ENCODE data around the gene PGM2. TPM values are rescaled to one million over a fixed set of nuclear protein-coding genes. Genes with fewer than 3 reads are reported as not detected.

The PGM2 gene
- polyA plus RNA-seq, 2 donors = 21.0 to 57.3 TPM

DNA sequence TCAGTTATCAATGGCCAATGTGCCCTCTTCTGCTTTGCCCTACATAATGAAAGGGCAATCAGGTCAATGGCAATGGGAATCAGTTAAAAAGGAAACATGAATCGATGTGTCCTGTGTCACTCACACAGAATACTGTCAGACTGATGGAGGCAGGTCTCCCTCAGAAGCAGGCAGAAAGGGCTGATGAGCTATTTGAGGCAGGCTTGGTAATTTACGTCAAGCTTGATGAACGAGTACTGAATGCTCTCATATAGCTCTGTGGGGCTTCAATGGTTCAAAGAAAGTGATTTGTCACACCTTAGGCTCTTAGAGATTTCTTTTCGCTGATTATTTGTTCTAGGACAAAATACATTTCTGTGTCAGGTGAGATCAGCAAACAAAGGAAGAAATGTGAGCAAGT, 41.8 kb downstream of the PGM2 start:
- no peaks in the 10 kb centered on the region for H3K4me1 ChIP-seq (ENCODE audit: control insufficient read depth in 2 of 2, insufficient read depth in 2 of 2, low read length in 1 of 2)
- H3K27ac ChIP-seq (ENCODE audit: low read depth in 2 of 2, low read length in 1 of 2) = no peak overlapping the region
- WGBS, 2 donors = 83 to 87% methylated on average over 4 of the region's 4 CpGs
- no peak overlapping the region for H3K4me3 ChIP-seq (ENCODE audit: low read depth in 1 of 2, low read length in 2 of 2)
- no peaks in the 10 kb centered on the region for H3K27me3 ChIP-seq (ENCODE audit: control insufficient read depth in 1 of 2, insufficient read depth in 2 of 2, low read length in 2 of 2)
- H3K9me3 ChIP-seq (ENCODE audit: control insufficient read depth in 2 of 2, insufficient read depth in 1 of 2, low read depth in 1 of 2, low read length in 1 of 2) = no peaks in the 10 kb centered on the region
- H3K36me3 ChIP-seq (ENCODE audit: control insufficient read depth in 2 of 2, insufficient read depth in 2 of 2, low read length in 1 of 2) = peaks cover 0 to 5% of the 10 kb centered on the region in 2 donors

DNA sequence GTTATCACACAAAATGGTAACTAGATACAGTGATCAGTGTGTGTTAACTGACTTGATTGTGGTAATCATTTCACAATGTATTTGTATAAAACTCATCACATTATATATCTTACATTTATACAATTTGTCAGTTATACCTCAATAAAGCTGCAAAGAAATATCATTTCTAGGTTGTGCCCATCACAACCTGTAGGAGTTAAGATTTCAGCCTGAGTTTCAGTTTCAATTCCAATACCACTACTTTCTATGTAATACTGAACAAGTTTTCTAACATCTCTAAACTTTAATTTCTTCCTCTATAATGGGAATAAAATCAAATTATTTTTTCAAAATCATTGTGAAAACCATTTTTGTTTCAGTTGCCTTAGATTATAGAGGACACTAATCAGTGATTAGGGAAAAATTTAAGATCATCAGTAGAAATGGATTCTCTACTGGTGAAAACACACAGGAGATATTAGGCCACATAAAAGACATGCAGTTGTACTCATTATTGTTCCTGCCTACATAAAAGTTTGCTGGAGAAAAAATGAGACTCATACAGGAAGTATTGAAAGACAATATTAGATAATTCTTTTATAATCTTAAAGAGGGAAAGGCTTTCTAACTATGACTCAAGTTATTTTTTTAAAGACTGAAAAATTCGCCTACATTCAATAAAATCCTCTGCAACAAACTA, 46.0 kb downstream of the PGM2 start:
- WGBS, 2 donors = 76 to 85% methylated on average over 1 of the region's 1 CpG
- no peaks in the 10 kb centered on the region for H3K9me3 ChIP-seq (ENCODE audit: control insufficient read depth in 2 of 2, insufficient read depth in 1 of 2, low read depth in 1 of 2, low read length in 1 of 2)
- H3K4me3 ChIP-seq (ENCODE audit: low read depth in 1 of 2, low read length in 2 of 2) = no peak overlapping the region
- no peak overlapping the region for H3K27ac ChIP-seq (ENCODE audit: low read depth in 2 of 2, low read length in 1 of 2)
- no peaks in the 10 kb centered on the region for H3K4me1 ChIP-seq (ENCODE audit: control insufficient read depth in 2 of 2, insufficient read depth in 2 of 2, low read length in 1 of 2)
- peaks cover 0 to 3% of the 10 kb centered on the region in 2 donors for H3K36me3 ChIP-seq (ENCODE audit: control insufficient read depth in 2 of 2, insufficient read depth in 2 of 2, low read length in 1 of 2)
- no peaks in the 10 kb centered on the region for H3K27me3 ChIP-seq (ENCODE audit: control insufficient read depth in 1 of 2, insufficient read depth in 2 of 2, low read length in 2 of 2)

DNA sequence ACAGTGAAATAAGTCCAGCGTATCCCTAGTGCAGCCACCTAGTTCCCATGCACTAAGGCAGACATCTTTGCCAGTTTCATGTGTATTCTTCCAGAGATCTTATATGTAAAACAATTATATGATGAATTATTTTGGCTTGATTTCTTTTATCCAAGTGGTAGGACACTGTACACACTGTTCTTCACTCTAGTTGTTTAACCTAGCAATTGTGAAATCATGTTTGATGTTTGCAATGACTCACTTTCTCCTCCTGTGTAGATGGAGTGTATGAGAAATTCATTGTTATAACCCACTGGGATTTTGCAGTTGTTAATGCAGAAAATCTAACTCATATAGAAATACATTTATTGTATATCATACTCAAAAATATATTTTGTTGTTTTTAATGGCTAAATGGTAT, 46.9 kb downstream of the PGM2 start:
- no peaks in the 10 kb centered on the region for H3K27me3 ChIP-seq (ENCODE audit: control insufficient read depth in 1 of 2, insufficient read depth in 2 of 2, low read length in 2 of 2)
- WGBS, 2 donors = 60 to 73% methylated on average over 1 of the region's 1 CpG
- no peaks in the 10 kb centered on the region for H3K36me3 ChIP-seq (ENCODE audit: control insufficient read depth in 2 of 2, insufficient read depth in 2 of 2, low read length in 1 of 2)
- H3K4me1 ChIP-seq (ENCODE audit: control insufficient read depth in 2 of 2, insufficient read depth in 2 of 2, low read length in 1 of 2) = no peaks in the 10 kb centered on the region
- H3K27ac ChIP-seq (ENCODE audit: low read depth in 2 of 2, low read length in 1 of 2) = no peak overlapping the region
- H3K9me3 ChIP-seq (ENCODE audit: control insufficient read depth in 2 of 2, insufficient read depth in 1 of 2, low read depth in 1 of 2, low read length in 1 of 2) = no peaks in the 10 kb centered on the region
- no peak overlapping the region for H3K4me3 ChIP-seq (ENCODE audit: low read depth in 1 of 2, low read length in 2 of 2)

DNA sequence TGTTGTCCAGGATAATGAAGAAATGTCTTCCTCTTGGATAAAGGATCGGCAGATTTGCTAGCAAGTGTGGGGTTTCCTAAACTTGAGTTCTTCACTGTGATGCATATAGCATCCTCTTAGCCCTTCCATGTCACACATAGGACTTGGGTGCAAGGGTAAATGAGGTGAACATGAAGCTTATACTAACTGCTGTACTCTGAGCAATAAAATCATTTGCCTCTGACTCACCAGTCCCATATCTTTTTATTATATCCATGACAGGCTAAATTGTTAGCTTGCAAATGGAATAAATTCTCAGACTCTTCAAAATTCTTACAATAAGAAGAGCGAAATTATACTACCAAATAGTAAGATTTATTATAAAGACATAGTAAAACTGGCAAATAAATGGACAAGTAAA, 49.7 kb downstream of the PGM2 start:
- Histone ChIP-seq H3K36me3 (ENCODE audit: control insufficient read depth in 2 of 2, insufficient read depth in 2 of 2, low read length in 1 of 2) (no peaks in the 10 kb centered on the region), H3K4me1 (ENCODE audit: control insufficient read depth in 2 of 2, insufficient read depth in 2 of 2, low read length in 1 of 2) (no peaks in the 10 kb centered on the region), H3K4me3 (ENCODE audit: low read depth in 1 of 2, low read length in 2 of 2) (no peak overlapping the region), H3K27ac (ENCODE audit: low read depth in 2 of 2, low read length in 1 of 2) (no peak overlapping the region), H3K9me3 (ENCODE audit: control insufficient read depth in 2 of 2, insufficient read depth in 1 of 2, low read depth in 1 of 2, low read length in 1 of 2) (no peaks in the 10 kb centered on the region), H3K27me3 (ENCODE audit: control insufficient read depth in 1 of 2, insufficient read depth in 2 of 2, low read length in 2 of 2) (no peaks in the 10 kb centered on the region)
- 86 to 92% methylated on average over 2 of the region's 2 CpGs for WGBS, 2 donors

DNA sequence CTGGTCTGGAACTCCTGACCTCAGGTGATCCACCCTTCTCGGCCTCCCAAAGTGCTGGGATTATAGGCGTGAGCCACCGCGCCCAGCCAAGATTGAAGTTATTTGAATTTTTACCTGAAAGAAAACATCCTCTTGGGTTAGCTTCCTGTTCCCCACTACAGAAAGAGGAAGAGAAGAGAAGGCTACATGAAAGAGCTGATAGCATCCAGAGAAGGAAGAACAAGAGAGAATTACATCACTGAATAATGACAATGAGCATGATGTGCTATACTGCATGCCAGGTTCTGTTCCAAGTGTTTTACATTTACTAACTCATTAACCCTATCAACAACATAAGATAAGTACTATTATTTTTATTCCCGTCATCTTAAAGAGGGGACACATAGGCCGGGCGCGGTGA, 52.9 kb downstream of the PGM2 start:
- Histone ChIP-seq H3K9me3 (ENCODE audit: control insufficient read depth in 2 of 2, insufficient read depth in 1 of 2, low read depth in 1 of 2, low read length in 1 of 2) (no peaks in the 10 kb centered on the region), H3K4me3 (ENCODE audit: low read depth in 1 of 2, low read length in 2 of 2) (no peak overlapping the region), H3K36me3 (ENCODE audit: control insufficient read depth in 2 of 2, insufficient read depth in 2 of 2, low read length in 1 of 2) (no peaks in the 10 kb centered on the region), H3K27ac (ENCODE audit: low read depth in 2 of 2, low read length in 1 of 2) (no peak overlapping the region), H3K27me3 (ENCODE audit: control insufficient read depth in 1 of 2, insufficient read depth in 2 of 2, low read length in 2 of 2) (no peaks in the 10 kb centered on the region), H3K4me1 (ENCODE audit: control insufficient read depth in 2 of 2, insufficient read depth in 2 of 2, low read length in 1 of 2) (no peaks in the 10 kb centered on the region)
- 93 to 94% methylated on average over 8 of the region's 8 CpGs for WGBS, 2 donors

DNA sequence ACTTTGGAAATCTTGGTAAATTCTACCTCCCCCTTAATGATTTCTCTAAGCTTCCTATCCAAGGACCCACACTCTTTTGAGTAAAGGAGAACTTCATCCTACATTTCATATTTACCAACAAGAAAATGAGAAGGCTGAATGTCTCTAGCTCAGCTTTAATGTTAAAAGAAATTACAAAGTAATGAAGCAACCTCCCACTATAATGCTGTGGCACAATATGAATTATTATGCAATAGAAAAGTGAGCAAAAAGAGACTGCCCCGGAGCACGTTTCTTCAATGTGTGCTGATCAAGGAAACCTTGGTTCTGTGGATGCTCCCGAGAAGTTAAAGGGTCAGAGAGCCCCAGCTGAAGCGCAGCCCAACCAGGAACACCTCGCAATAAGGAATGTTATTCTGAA, 55.3 kb downstream of the PGM2 start:
- no peaks in the 10 kb centered on the region for H3K27me3 ChIP-seq (ENCODE audit: control insufficient read depth in 1 of 2, insufficient read depth in 2 of 2, low read length in 2 of 2)
- no peak overlapping the region for H3K27ac ChIP-seq (ENCODE audit: low read depth in 2 of 2, low read length in 1 of 2)
- no peak overlapping the region for H3K4me3 ChIP-seq (ENCODE audit: low read depth in 1 of 2, low read length in 2 of 2)
- no peaks in the 10 kb centered on the region for H3K9me3 ChIP-seq (ENCODE audit: control insufficient read depth in 2 of 2, insufficient read depth in 1 of 2, low read depth in 1 of 2, low read length in 1 of 2)
- H3K36me3 ChIP-seq (ENCODE audit: control insufficient read depth in 2 of 2, insufficient read depth in 2 of 2, low read length in 1 of 2) = no peaks in the 10 kb centered on the region
- 81 to 86% methylated on average over 5 of the region's 5 CpGs for WGBS, 2 donors
- H3K4me1 ChIP-seq (ENCODE audit: control insufficient read depth in 2 of 2, insufficient read depth in 2 of 2, low read length in 1 of 2) = no peaks in the 10 kb centered on the region

DNA sequence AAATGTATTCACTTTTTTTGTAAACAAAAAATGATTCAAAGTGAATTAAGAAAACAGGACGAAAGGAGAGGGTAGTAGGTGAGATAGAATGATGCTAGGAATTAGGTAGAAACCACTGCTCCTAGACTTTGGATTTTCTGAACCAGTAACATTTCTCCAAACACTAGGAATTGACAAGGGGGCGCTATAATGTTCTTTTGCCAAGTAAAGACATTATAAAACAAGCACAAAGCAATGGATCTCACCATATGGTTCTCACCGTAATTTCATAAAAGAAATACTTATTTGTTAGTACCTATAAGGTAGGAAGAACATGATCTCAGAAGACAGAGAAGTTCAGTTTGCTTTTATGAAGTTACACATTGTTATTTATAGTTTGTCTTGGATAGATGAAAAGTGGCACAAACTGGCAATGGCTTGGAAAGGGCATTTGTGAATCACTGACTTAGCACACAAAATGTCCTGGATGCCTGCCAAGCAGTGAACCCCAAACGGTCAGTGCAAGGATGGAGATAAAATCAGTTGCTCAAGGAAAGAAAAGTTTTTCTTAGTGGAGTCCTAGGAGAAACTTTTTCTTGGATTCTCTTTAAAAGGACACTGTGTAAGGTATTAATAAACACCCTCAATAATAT, 56.3 kb downstream of the PGM2 start:
- H3K27me3 ChIP-seq (ENCODE audit: control insufficient read depth in 1 of 2, insufficient read depth in 2 of 2, low read length in 2 of 2) = no peaks in the 10 kb centered on the region
- H3K9me3 ChIP-seq (ENCODE audit: control insufficient read depth in 2 of 2, insufficient read depth in 1 of 2, low read depth in 1 of 2, low read length in 1 of 2) = no peaks in the 10 kb centered on the region
- no peak overlapping the region for H3K27ac ChIP-seq (ENCODE audit: low read depth in 2 of 2, low read length in 1 of 2)
- 46 to 51% methylated on average over 4 of the region's 4 CpGs for WGBS, 2 donors
- no peaks in the 10 kb centered on the region for H3K36me3 ChIP-seq (ENCODE audit: control insufficient read depth in 2 of 2, insufficient read depth in 2 of 2, low read length in 1 of 2)
- H3K4me1 ChIP-seq (ENCODE audit: control insufficient read depth in 2 of 2, insufficient read depth in 2 of 2, low read length in 1 of 2) = no peaks in the 10 kb centered on the region
- H3K4me3 ChIP-seq (ENCODE audit: low read depth in 1 of 2, low read length in 2 of 2) = no peak overlapping the region

DNA sequence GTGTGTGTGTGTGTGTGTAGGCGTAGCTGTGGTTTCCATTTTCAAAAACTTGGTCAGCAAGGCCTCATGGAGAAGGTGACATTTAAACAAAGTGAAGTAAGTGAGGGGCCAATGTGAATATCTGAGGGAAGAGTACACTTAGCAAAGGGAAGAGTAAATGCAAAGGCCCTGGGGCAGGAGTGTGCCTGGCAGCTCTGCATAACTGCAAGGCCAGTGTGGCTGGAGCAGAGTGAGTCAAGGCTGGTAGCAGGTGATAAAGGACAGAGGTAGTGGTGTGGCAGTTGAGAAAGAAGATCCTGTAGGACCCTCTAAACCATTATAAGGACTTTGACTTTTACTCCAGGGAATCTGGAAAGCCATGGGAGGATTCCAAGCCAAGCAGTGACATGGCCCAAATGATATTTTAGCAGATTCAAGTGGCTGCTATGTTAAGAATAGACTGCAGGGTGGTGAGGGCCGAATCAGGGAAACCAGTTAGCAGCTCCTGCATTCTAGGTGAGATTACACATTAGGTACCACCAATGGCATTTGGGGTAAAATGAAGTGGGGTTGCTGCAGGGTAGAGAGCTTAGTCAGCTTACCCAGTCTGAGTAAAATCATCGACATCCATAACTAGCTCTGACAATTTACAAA, 58.5 kb downstream of the PGM2 start:
- no peaks in the 10 kb centered on the region for H3K27me3 ChIP-seq (ENCODE audit: control insufficient read depth in 1 of 2, insufficient read depth in 2 of 2, low read length in 2 of 2)
- H3K36me3 ChIP-seq (ENCODE audit: control insufficient read depth in 2 of 2, insufficient read depth in 2 of 2, low read length in 1 of 2) = no peaks in the 10 kb centered on the region
- WGBS, 2 donors = 80 to 82% methylated on average over 3 of the region's 3 CpGs
- no peaks in the 10 kb centered on the region for H3K9me3 ChIP-seq (ENCODE audit: control insufficient read depth in 2 of 2, insufficient read depth in 1 of 2, low read depth in 1 of 2, low read length in 1 of 2)
- peak overlapping the region; percentile 42 to 53 for H3K27ac ChIP-seq (ENCODE audit: low read depth in 2 of 2, low read length in 1 of 2)
- H3K4me3 ChIP-seq (ENCODE audit: low read depth in 1 of 2, low read length in 2 of 2) = no peak overlapping the region
- peaks cover 0 to 2% of the 10 kb centered on the region in 2 donors for H3K4me1 ChIP-seq (ENCODE audit: control insufficient read depth in 2 of 2, insufficient read depth in 2 of 2, low read length in 1 of 2)

DNA sequence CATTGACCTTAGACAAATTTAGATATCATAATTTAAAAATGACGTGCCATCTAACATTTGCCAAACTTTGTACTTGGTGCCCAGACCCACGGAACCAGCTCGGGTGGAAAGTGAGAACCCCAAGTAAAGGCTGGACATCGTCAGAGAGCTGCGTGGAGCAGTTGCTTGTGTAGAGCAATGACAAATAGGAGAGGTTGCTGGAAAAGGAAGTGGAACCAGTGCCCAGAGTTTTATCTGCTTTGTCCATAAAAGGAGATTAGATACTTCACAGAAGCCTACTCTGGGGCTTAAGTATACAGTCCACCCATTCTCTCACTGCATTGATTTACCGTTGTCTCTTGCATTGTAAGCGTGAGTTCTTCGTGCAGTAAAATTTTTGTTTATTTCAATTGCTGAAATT, 59.0 kb downstream of the PGM2 start:
- Histone ChIP-seq H3K36me3 (ENCODE audit: control insufficient read depth in 2 of 2, insufficient read depth in 2 of 2, low read length in 1 of 2) (no peaks in the 10 kb centered on the region), H3K4me1 (ENCODE audit: control insufficient read depth in 2 of 2, insufficient read depth in 2 of 2, low read length in 1 of 2) (peaks cover 0 to 7% of the 10 kb centered on the region in 2 donors), H3K9me3 (ENCODE audit: control insufficient read depth in 2 of 2, insufficient read depth in 1 of 2, low read depth in 1 of 2, low read length in 1 of 2) (no peaks in the 10 kb centered on the region), H3K4me3 (ENCODE audit: low read depth in 1 of 2, low read length in 2 of 2) (no peak overlapping the region), H3K27ac (ENCODE audit: low read depth in 2 of 2, low read length in 1 of 2) (peak overlapping the region in 1 of 2 donors; percentile 53), H3K27me3 (ENCODE audit: control insufficient read depth in 1 of 2, insufficient read depth in 2 of 2, low read length in 2 of 2) (no peaks in the 10 kb centered on the region)
- WGBS, 2 donors = 39 to 52% methylated on average over 8 of the region's 8 CpGs

Data from esophagus (tissue), 2 donors.